ENCODE data around the gene WNT9A. TPM values are rescaled to one million over a fixed set of nuclear protein-coding genes. Genes with fewer than 3 reads are reported as not detected.

The WNT9A gene
- total RNA-seq: 1 to 10 TPM; 1.2 to 1.7 TPM
- polyA plus RNA-seq (2013, experiment 1 of 2): 4.7 TPM
- 5.5 TPM for polyA plus RNA-seq (2013, experiment 2 of 2)
- long read RNA-seq, experiment 1, partial matches to known transcripts: 0 of 3 reads
- long read RNA-seq, experiment 1, other reads (novel, unspliced or antisense): 3 of 3 reads
- long read RNA-seq, experiment 2, partial matches to known transcripts: 0 of 3 reads
- long read RNA-seq, experiment 2, other reads (novel, unspliced or antisense): 2 of 3 reads
- long read RNA-seq, experiment 3: 0 reads
- long read RNA-seq, experiment 4, partial matches to known transcripts: 0 of 1 reads
- long read RNA-seq, experiment 4, other reads (novel, unspliced or antisense): 1 of 1 reads

GRCh38 chr1:227947676-227948492, at the start of gene WNT9A:
Gene WNT9A, minus strand, starts transcription at chr1:227947932. Its CDS starts 45 bp downstream, at chr1:227947887.
- H3K4me3 Mint-ChIP-seq: peak within 1 kb of the TSS; percentile 69
- peak within 1 kb of the TSS; percentile 77 for H3K27ac Mint-ChIP-seq
- no peak for TF ChIP-seq CTCF (conservative IDR thresholded peaks at IDR 0.05)
- H3K4me1 ChIP-seq (ENCODE audit: control insufficient read depth, insufficient read depth, low read length): no peaks in the 10 kb centered on the region
- WGBS, 2 experiments (ENCODE audit: insufficient coverage in 1 of 2, insufficient read length in 1 of 2): 0% methylated on average over 13 to 120 of the region's 120 CpGs
- no peaks in the 10 kb centered on the region for H3K9me3 Mint-ChIP-seq
- peak; percentile 87 for DNase-seq
- peaks cover 24% of the 10 kb centered on the region for H3K27me3 ChIP-seq (ENCODE audit: control insufficient read depth, insufficient read depth, low read length, poor library complexity, severe bottlenecking)
- peak within 1 kb of the TSS; percentile 41 for H3K9ac ChIP-seq (ENCODE audit: extremely low read depth, low read length, poor library complexity, severe bottlenecking)
- H3K4me1 Mint-ChIP-seq: peaks cover 5% of the 10 kb centered on the region
- no peak within 1 kb of the TSS for H3K27ac ChIP-seq (ENCODE audit: low read depth, low read length)
- H3K36me3 ChIP-seq (ENCODE audit: control insufficient read depth, insufficient read depth, low read length): no peaks in the 10 kb centered on the region
- H3K36me3 Mint-ChIP-seq (ENCODE audit: low read depth): no peaks in the 10 kb centered on the region
- peaks cover 45% of the 10 kb centered on the region for H3K27me3 Mint-ChIP-seq (ENCODE audit: insufficient read depth)
- no peaks in the 10 kb centered on the region for H3K9me3 ChIP-seq (ENCODE audit: control insufficient read depth, low read length)
- peak within 1 kb of the TSS; percentile 81 for H3K4me3 ChIP-seq (ENCODE audit: low read length)

- peaks cover 20% of the 10 kb centered on the region for H3K9me3 Mint-ChIP-seq
- H3K27me3 Mint-ChIP-seq (ENCODE audit: insufficient read depth): peaks cover 82% of the 10 kb centered on the region
- no peaks in the 10 kb centered on the region for H3K4me1 ChIP-seq (ENCODE audit: control insufficient read depth, insufficient read depth, low read length)
- H3K36me3 Mint-ChIP-seq (ENCODE audit: low read depth): no peaks in the 10 kb centered on the region
- TF ChIP-seq CTCF (conservative IDR thresholded peaks at IDR 0.05): no peak
- peaks cover 63% of the 10 kb centered on the region for H3K27me3 ChIP-seq (ENCODE audit: control insufficient read depth, insufficient read depth, low read length, poor library complexity, severe bottlenecking)
- peaks cover 11% of the 10 kb centered on the region for H3K9me3 ChIP-seq (ENCODE audit: control insufficient read depth, low read length)
- H3K27ac Mint-ChIP-seq: no peak overlapping the region
- no peak overlapping the region for H3K9ac ChIP-seq (ENCODE audit: extremely low read depth, low read length, poor library complexity, severe bottlenecking)
- DNase-seq: no peak
- H3K36me3 ChIP-seq (ENCODE audit: control insufficient read depth, insufficient read depth, low read length): no peaks in the 10 kb centered on the region
- WGBS, 2 experiments (ENCODE audit: insufficient coverage in 1 of 2, insufficient read length in 1 of 2): 25% methylated on average over 1 of the region's 1 CpG; no CpG with 5 or more reads in 1 of the 2 experiments
- H3K4me3 ChIP-seq (ENCODE audit: low read length): no peak overlapping the region
- H3K4me3 Mint-ChIP-seq: no peak overlapping the region
- no peaks in the 10 kb centered on the region for H3K4me1 Mint-ChIP-seq
- no peak overlapping the region for H3K27ac ChIP-seq (ENCODE audit: low read depth, low read length)
Measured at GRCh38 chr1:227996187-227996950, 48.6 kb upstream of the WNT9A start.

- Mint-ChIP-seq H3K27me3 (ENCODE audit: insufficient read depth) (peaks cover 79% of the 10 kb centered on the region), H3K27ac (no peak overlapping the region), H3K4me1 (no peaks in the 10 kb centered on the region), H3K36me3 (ENCODE audit: low read depth) (no peaks in the 10 kb centered on the region), H3K9me3 (peaks cover 22% of the 10 kb centered on the region), H3K4me3 (no peak overlapping the region)
- H3K9me3 ChIP-seq (ENCODE audit: control insufficient read depth, low read length): peaks cover 14% of the 10 kb centered on the region
- H3K36me3 ChIP-seq (ENCODE audit: control insufficient read depth, insufficient read depth, low read length): no peaks in the 10 kb centered on the region
- no peak overlapping the region for H3K27ac ChIP-seq (ENCODE audit: low read depth, low read length)
- H3K9ac ChIP-seq (ENCODE audit: extremely low read depth, low read length, poor library complexity, severe bottlenecking): no peak overlapping the region
- no peaks in the 10 kb centered on the region for H3K4me1 ChIP-seq (ENCODE audit: control insufficient read depth, insufficient read depth, low read length)
- 70 to 82% methylated on average over 5 to 7 of the region's 7 CpGs for WGBS, 2 experiments (ENCODE audit: insufficient coverage in 1 of 2, insufficient read length in 1 of 2)
- TF ChIP-seq CTCF (conservative IDR thresholded peaks at IDR 0.05): no peak
- peaks cover 60% of the 10 kb centered on the region for H3K27me3 ChIP-seq (ENCODE audit: control insufficient read depth, insufficient read depth, low read length, poor library complexity, severe bottlenecking)
- no peak overlapping the region for H3K4me3 ChIP-seq (ENCODE audit: low read length)
- DNase-seq: no peak
Measured at GRCh38 chr1:227994632-227995300, 47.0 kb upstream of the WNT9A start.

Data from endodermal cell (in vitro differentiated cells).